Embryonic facial prominence (tissue), 1 donor: ENCODE measurements around the gene DYTN.

ENCODE experiments used
- DNase-seq: peaks from one replicate; pipeline ENCODE4 v3.0.0-alpha.2; 2016; ENCODE audit errors: extremely low spot score

Gene DYTN

DNA sequence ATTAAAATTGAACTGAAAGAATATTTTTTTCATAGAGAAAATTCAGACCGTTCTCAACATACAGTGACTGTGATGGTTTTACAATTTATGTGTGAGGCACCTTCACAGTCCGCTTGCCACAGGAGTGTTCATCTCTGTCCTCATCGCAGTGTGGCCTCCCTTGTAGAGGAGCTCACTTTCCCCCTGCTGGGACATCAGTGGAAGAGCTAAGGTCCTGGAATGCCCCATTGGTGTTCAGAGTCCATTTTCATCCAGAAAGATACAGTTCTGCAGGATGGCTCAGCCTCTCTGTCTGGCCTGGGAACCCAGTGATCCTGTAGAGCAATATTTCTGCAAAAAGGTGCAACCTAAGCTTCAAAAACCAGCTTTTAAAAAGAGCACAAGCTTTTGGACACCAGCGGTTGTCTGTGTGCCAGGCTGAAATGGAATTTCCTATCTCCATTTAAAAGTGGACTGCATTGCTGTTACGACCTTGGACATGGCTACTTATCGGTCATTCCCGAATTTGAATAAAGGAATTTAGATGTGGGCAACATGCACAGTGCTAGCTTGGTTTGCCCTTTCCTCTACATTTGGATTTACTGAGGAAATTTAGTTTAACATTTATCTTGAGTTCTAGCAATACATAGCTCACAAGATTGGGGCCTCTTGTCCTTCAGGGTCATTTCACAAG, 102.6 kb downstream of the DYTN start:
- DNase-seq, result no peak

DNA sequence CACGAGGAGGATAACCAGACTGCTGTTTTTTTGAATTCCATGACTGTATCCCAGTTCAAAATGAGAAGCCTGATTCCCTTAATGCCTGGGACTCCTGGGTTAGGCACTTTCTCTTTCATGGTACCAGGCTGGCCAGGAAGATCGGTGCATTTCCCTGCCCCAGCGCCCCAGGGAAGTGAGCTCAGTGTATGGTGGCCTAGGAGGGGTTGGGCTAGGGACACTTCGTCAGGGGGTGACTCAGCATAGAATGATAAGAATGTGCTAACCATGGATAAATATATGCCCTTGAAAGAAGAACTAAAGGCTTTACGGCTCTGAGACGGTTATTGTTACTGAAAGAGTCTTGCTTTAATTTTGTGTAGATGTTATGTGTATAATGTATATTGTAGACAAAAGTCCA, 103.4 kb downstream of the DYTN start:
- no peak for DNase-seq

DNA sequence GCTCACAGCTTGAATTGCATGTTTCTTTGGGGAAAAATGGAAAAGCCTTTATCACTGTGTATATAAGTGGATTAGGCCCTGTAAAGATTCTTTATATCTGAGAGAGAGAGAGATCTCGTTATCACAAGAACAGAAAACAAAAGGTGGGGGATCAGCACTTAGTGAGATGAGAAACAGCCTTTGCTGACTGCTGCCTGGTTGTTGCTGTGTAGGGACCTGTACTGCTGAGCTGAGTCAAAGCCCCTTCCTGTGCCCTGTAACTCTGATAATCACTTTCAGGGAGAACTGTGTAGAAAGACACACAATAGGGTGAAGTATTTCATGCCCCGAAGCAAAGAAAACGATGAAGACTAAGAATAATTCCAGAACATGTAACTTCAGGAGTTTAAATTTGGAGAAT, 106.5 kb downstream of the DYTN start:
- DNase-seq, result no peak

DNA sequence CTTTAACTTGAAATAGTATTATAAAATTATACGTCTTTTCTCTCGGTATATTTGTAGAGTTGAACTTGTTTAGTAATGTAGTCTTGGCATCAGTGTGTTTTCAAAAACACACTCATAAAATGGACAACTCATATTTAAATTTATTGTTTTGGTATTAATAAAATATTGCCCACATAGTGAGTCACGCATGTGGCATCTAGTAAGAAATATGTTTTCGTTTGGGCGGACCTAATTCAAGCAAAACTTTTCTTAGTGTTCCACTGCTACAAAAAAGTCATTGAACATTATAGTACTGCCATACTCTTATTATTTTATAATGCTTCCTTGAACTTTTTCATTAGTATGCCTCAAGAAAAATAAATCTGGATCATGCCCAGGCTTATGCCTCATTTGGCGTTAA, 107.0 kb downstream of the DYTN start:
- no peak for DNase-seq

DNA sequence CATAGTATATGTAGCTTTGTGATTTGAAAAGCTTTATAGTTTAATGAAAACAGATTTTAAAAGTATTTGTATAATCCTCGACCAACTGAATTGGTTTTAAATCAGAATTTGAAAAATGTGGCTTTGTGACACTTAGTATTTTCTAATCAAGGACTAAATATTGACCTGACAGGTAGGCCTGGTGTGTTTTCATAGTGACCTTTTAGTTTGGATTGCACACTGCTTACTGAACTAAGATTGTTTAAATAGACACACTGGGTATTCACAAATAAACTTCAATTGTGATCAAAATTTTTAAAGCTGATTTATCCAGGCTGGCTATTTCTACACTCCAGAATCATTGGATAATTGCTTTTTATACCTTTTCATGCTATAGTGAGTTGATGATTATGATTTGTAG, 107.7 kb downstream of the DYTN start:
- DNase-seq, result no peak

DNA sequence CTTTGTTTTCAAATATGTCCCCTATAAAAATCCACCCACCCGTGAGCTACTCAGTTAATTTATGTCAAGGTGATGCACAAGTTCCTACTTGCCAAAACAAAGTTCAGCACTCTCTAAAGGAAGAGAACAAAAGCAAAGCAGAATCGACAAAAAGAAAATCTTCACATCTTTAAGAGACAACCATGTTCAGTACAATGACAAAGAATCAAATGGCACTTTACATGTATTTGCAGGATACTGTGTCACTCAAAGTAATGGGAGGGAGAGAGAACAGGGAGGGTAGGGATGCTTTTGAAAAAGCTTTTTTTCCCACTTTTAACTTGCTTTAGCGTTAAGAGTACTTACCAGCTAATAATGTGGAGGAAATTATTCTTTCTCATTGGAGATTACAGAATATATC, 115.0 kb downstream of the DYTN start:
- no peak for DNase-seq
